LNCaP clone FGC (cell line): ENCODE measurements around the gene CELF2.

Experiments
- DNase-seq: peaks from one replicate; pipeline ENCODE4 v3.0.0-alpha.2; 2011; ENCODE audit warnings: low read depth
- H3K4me3 ChIP-seq: 2 replicates; pipeline ENCODE4 v1.5.1; 2011; ENCODE audit warnings: mild to moderate bottlenecking, low read depth, low read length, control low read depth
- TF ChIP-seq, protein P1 (sequence below): IDR thresholded peaks from 2 replicates; pipeline ENCODE4 v1.5.1; 2012; ENCODE audit warnings: mild to moderate bottlenecking; ENCODE audit not compliant: control insufficient read depth, insufficient read depth; ENCODE audit errors: extremely low read depth

Gene CELF2

DNA sequence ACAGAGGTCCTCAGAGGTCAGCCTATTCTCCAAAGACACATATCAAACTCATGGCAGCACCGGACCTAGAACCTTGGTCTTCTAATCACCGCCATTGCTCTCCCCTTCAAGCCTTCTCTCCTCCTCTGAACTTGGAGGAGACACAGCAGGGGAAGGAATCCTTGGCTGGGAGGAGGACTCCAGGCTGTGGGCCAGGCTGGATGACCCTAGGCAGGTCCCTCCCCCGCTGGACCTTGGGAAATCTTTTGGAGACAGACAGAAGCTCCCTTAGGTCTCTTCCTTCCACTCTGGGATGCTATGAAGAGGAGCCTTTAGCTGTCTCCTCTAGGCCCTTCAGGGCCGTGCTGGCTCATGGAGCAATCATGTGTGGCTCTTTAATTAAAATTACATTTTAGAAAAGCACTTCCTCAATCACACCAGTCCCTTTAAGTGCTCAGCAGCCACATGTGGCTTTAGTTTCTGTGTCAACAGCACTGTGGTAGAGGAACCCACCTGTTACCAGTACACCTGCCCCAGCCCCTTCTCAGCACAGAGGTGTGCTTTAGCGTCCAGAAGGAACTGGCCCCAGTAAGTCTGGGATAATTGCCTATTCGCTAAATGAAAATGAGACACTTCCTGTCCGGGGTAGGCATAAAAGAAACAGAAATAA, 238.2 kb downstream of the CELF2 start:
- TF ChIP-seq, protein P1, sequence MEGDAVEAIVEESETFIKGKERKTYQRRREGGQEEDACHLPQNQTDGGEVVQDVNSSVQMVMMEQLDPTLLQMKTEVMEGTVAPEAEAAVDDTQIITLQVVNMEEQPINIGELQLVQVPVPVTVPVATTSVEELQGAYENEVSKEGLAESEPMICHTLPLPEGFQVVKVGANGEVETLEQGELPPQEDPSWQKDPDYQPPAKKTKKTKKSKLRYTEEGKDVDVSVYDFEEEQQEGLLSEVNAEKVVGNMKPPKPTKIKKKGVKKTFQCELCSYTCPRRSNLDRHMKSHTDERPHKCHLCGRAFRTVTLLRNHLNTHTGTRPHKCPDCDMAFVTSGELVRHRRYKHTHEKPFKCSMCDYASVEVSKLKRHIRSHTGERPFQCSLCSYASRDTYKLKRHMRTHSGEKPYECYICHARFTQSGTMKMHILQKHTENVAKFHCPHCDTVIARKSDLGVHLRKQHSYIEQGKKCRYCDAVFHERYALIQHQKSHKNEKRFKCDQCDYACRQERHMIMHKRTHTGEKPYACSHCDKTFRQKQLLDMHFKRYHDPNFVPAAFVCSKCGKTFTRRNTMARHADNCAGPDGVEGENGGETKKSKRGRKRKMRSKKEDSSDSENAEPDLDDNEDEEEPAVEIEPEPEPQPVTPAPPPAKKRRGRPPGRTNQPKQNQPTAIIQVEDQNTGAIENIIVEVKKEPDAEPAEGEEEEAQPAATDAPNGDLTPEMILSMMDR = no peak
- no peak overlapping the region for H3K4me3 ChIP-seq
- DNase-seq = no peak

DNA sequence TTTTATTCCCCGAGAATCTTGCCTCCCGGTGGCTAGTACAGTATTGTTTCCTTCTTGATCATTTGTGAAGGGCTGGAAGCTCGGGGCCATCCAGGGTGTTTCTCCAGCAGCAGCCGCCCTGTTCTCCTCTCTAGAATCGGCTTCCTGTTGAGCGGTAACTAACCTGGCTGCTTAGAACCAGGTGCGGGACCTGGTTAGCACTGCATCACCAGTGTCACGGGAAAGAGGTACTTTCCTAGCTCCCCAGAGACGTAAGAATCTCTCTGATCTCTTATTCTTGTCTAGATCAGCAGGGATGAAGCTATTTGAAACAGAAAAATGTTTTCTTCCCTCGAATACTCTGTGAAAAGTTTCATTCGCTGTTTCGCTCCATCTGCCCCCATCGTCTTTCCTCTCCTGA, 239.2 kb downstream of the CELF2 start:
- TF ChIP-seq, protein P1 = no peak
- H3K4me3 ChIP-seq = no peak overlapping the region
- no peak for DNase-seq

DNA sequence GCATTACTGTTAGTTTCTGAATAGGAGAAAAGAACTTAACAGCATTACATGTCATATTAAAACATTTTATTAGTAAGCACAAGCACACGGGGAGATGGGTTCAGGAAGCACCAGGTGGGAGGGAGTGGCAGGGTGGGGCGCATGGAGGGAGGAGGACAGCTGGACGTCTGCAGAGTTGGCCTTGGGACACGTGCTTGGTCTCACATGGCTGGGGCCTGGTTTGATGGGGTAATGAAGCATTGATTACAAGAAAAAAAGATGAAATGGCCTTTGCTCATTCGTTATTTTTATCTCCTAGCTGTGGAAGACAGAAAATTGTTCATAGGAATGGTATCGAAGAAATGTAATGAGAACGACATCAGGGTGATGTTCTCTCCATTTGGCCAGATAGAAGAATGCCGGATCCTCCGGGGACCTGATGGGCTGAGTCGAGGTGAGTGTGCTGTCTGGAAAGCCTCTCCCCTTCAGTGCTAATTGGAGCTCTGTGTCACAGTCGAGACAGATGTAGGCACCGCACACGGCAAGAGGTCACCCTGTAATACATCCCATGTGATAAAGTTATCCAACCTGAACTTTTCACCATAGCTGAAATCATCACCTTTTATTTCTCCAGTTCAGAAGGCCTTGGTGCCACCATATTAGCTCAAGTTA, 239.9 kb downstream of the CELF2 start:
- DNase-seq = no peak
- H3K4me3 ChIP-seq = no peak overlapping the region
- TF ChIP-seq, protein P1 = no peak

DNA sequence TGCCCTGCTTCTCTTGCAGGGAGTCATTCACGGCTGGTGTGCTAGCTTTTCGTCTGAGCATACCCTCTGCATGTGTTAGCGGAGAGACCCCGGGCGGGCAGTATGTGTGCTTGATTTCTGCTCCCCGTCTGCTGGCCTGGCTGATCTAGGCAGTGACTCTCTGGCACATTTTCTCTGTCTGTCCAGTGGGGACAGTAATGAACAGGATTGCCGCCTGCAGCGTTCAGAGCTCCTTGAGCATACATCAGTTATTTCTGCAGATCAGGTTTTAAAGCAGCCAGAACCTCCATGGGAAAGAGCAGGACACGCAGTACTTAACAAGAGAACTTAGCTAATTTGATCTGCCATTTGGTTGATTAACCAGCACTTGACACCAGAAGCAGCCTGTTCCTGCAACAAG, 242.5 kb downstream of the CELF2 start:
- H3K4me3 ChIP-seq = no peak overlapping the region
- TF ChIP-seq, protein P1 = peak; percentile 43
- DNase-seq = no peak

DNA sequence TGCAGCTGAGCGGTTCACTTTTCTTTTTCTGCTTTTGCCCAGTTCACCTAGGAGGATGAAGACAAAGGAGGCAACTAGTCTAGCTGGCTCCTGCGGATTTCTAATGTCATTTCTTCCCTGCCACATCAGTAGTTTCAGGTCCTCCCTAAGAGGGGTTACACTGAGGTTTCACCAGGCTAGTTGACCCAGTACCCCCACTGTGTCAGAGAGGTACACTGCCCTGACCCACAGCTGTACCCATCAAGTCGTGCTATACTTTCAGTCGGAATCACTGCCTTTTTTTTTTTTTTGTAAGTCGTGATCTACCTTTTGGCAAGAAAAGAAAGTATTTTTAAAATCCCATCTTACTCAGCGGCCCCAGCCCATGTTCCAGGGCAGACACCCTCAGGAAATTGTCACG, 243.5 kb downstream of the CELF2 start:
- no peak for DNase-seq
- H3K4me3 ChIP-seq = no peak overlapping the region
- TF ChIP-seq, protein P1 = no peak

DNA sequence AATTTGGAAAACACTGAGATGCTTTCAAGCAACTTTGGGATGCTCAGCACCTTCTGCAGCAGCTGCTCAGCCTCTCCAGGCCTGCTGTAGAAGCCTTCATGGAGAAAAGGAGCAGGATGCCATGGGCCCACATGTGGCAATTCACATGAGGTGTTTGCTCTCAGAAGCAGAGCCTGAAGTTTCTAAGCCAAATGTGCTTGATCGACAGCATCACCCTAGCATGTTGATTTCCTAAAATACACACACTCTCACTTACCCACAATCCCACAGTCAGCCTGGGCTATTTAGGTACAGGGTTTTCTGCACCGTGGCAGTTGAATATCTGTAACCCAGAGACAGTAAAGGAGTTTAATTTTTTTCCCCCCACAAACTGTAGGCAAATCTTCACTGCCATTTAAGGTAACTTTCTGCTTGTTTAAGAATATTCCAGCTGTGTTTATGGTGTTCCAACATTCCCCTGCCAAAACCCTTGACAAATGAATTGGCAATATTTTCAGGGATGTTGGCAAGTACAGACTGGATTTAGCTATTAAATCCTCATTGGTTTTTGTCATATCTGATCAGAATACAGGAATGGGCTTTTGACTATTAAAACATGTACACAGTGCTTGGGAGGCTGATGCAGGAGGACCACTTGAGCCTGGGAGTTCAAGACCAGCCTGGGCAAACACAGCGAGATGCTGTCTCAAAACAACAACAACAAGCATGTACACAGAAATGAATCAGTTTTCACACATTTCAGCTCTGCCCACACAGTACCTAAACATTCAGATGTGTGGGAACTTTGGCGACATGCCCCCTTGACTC, 244.2 kb downstream of the CELF2 start:
- no peak overlapping the region for H3K4me3 ChIP-seq
- TF ChIP-seq, protein P1 = no peak
- no peak for DNase-seq
